HG03108 (cell line): ENCODE measurements around the gene TKTL1.
"Not testable (repeated sequence)": the region's sequence is repeated elsewhere in the genome, so short reads cannot be mapped to it uniquely, and the experiment has no call there.

Experiments used
- ATAC-seq: cut with Tn5 transposase; IDR thresholded peaks from one replicate; pipeline ENCODE4 v1.9.1; 2021; ENCODE audit warnings: moderate library complexity; ENCODE audit not compliant: unreplicated experiment

The TKTL1 gene, protein sequence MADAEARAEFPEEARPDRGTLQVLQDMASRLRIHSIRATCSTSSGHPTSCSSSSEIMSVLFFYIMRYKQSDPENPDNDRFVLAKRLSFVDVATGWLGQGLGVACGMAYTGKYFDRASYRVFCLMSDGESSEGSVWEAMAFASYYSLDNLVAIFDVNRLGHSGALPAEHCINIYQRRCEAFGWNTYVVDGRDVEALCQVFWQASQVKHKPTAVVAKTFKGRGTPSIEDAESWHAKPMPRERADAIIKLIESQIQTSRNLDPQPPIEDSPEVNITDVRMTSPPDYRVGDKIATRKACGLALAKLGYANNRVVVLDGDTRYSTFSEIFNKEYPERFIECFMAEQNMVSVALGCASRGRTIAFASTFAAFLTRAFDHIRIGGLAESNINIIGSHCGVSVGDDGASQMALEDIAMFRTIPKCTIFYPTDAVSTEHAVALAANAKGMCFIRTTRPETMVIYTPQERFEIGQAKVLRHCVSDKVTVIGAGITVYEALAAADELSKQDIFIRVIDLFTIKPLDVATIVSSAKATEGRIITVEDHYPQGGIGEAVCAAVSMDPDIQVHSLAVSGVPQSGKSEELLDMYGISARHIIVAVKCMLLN

DNA sequence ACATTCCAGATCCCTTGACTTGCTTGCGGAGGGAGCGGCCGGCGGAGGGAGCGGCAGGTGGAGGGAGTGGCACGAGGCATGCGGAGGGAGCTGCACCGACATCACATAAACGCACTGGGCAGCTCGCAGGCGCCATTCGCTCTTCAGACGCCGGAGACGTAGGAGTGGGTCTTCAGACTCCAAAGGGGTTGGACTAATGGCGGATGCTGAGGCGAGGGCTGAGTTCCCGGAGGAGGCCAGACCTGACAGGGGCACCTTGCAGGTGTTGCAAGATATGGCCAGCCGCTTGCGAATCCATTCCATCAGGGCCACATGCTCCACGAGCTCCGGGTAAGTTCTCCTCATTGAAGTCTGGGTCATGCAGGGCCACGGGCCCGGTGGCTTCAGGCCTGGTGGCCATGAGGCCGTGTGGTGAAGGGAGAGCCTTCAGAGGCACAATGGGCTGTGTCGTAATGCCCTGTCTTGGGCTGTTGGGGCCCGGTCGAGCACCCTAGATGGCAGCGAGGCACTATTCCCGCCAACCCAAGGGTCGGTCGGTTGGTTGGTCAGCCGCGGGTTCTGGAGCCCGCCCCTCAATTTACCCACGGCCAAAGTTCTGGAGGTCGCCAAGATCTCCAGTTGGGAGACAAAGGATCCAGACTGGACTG lies at the start of gene TKTL1:
TSS of gene TKTL1 (plus strand) at position 132 of the 647 bp plus-strand sequence. CDS start at position 197, 65 bp downstream.
- no peak for ATAC-seq

DNA sequence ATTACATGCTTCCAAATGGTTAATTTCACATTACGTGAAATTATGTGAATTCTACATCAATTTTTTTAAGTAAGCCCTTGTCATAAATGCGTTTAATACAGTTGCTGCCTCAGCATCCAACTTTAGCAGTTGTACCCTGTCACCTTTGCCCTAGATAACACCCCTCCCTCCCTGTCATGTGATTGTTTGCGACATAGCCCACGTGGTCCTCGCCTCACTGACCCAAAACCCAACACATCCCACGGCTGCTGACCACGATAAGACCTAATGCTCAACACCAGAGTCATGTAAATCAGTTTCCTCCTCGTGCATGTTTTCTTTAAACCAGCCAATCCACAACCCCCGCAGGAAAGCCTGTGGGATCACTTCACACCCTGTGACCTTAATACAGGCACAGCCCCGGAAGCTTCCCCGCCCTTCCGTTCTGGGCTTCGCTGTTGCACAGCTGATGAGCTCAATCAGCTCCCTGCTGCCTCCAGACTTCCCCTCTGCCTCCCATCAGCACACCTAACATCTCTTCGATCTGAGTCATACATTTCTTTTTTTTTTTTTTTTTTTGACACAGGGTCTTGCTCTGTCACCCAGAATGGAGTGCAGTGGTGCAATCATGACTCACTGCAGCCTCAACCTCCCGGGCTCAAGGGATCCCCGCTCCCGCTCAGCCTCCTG lies 48.1 kb upstream of the TKTL1 start:
- peak; percentile 66 for ATAC-seq

DNA sequence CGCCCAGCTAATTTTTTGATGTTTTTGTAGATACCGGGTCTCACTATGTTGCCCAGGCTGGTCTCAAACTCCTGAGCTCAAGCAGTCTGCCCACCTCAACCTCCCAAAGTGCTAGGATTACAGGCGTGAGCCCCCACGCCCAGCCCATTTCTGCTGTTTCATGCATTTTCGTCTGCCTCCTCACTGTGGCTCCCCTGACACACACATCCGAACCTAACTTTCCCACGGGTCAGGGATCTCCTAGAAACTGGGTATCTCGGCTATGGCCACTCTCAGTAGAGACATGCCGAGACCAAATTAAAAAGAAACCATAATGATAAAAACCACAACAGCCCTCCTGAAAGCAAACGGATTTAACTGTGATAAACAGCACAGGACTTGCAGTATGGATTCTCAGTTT lies 47.5 kb upstream of the TKTL1 start:
- not testable (repeated sequence) for ATAC-seq

DNA sequence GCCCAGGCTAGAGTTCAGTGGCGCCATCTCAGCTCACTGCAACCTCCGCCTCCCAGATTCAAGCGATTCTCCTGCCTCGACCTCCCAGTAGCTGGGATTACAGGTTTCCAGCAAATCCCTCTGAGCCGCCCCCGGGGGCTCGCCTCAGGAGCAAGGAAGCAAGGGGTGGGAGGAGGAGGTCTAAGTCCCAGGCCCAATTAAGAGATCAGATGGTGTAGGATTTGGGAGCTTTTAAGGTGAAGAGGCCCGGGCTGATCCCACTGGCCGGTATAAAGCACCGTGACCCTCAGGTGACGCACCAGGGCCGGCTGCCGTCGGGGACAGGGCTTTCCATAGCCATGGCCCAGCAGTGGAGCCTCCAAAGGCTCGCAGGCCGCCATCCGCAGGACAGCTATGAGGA lies 38.3 kb upstream of the TKTL1 start, which contains the start of gene OPN1MW3:
TSS of gene OPN1MW3 (plus strand) at position 301 of the 400 bp plus-strand sequence. CDS start at position 339, 38 bp downstream.
- ATAC-seq, result not testable (repeated sequence)

DNA sequence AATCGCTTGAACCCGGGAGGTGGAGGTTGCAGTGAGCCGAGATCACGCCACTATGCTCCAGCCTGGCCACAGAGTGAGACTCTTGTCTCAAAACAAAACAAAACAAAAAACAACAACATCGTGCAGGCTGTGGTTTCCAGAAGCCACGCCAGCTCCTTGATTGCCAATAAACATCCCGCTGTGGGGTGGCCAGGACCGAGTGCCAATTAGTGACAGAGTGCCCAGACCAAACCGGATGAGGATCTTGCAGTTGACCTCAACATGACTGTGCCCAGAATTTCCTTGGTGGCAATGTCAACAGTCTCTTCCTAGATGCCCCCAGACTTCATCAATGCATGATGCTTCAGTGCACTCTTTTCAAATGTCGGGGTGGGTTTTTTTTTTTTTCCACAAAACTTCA lies 36.9 kb upstream of the TKTL1 start:
- not testable (repeated sequence) for ATAC-seq

DNA sequence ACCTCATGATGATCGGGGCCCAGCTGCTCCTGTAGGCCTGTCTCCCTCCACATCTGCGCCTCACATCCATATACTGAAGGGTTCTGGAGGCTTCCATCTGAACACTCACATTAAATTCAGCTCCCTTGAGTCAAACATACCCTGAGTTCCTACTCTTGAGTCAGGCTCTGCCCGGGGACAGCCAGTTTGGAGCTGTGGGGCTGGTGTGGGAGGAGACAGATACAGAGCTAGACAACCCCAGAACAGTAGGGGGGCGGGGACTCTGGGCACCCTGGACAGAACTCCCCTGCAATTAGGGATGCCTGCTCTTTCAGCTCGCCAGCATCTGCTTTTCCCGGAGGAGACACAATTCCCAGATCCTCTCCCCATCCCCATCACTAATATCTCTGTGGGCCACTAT lies 32.5 kb upstream of the TKTL1 start:
- ATAC-seq, result not testable (repeated sequence)

DNA sequence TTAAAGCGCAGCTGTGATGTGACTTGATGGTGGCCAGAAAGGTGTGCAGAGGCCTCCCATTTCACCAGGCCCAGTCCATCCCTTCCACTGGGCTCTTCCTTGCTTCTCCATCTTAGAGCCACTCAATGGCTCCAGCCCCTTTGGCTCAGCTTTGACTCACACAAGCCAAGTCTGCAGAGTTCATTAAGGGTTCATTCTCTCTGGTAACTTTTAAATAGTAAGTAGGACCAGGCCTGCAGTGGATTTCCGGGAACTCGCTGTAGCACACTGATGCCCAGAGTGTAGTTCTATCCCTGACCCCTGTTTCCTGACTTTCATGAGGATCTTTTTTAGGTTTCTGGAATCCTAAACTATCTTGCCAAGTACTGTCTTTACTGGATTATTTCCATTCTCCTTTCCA lies 26.4 kb upstream of the TKTL1 start:
- not testable (repeated sequence) for ATAC-seq

DNA sequence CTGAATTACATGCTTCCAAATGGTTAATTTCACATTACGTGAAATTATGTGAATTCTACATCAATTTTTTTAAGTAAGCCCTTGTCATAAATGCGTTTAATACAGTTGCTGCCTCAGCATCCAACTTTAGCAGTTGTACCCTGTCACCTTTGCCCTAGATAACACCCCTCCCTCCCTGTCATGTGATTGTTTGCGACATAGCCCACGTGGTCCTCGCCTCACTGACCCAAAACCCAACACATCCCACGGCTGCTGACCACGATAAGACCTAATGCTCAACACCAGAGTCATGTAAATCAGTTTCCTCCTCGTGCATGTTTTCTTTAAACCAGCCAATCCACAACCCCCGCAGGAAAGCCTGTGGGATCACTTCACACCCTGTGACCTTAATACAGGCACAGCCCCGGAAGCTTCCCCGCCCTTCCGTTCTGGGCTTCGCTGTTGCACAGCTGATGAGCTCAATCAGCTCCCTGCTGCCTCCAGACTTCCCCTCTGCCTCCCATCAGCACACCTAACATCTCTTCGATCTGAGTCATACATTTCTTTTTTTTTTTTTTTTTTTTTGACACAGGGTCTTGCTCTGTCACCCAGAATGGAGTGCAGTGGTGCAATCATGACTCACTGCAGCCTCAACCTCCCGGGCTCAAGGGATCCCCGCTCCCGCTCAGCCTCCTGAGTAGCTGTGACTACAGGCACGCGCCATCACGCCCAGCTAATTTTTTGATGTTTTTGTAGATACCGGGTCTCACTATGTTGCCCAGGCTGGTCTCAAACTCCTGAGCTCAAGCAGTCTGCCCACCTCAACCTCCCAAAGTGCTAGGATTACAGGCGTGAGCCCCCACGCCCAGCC lies 10.9 kb upstream of the TKTL1 start:
- ATAC-seq, result peak; percentile 66

DNA sequence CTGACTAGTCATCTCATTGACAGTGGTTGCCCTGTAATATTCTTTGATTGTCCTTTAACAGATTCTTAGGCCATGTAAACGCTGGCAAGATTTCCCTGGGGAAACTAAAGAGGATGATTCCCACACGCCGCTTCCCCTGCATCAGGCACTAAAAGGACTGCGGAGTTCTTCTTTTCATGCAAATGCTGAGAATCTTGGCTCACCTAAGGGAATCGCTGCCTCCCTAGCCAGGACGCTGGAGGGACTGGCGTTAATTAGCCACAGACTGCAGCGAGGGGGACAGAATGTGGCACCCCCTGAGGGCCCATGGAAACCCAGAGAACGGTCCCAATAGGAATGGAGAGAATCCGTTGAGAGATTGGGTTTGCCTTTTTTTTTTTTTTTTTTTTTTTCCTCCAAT lies 9.2 kb upstream of the TKTL1 start:
- not testable (repeated sequence) for ATAC-seq

DNA sequence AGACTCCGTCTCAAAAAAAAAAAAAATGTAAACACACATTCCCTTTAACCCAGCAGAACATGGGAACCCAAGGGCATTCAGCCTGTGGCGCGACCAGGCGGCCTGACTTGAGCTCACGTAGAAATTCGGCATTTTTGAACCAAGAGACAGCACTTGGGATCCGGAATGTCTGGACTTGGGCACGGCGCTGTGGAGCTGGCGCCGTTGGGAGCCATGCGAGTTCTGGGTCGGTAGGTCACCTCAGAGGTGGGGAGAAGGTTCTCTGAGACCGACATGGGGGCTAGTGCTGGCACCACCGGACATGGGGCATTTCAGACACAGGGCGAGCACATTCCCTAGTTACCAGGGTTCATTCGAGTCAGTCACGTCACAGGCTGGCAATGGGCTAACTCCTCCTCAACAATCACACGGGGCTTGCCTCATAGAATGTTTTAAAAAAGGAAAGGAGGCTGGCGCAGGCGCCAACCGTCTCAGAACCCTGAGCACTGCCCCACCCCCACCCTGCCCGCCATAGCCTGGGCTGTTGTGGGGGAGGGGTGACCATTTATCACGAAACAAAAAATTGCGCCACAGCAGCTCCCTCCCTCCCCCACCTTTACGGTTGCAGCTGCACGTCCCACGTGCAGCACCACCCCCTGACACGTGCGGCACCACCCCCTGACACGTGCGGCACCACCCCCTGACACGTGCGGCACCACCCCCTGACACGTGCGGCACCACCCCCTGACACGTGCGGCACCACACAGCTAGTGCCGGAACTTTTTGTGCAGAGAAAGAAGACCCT lies 612 bp upstream of the TKTL1 start, which contains the start of gene TEX28:
TSS of gene TEX28 (minus strand) at position 334 of the 784 bp plus-strand sequence. CDS start 3,007 bp downstream, outside the sequence.
- ATAC-seq, result no peak

DNA sequence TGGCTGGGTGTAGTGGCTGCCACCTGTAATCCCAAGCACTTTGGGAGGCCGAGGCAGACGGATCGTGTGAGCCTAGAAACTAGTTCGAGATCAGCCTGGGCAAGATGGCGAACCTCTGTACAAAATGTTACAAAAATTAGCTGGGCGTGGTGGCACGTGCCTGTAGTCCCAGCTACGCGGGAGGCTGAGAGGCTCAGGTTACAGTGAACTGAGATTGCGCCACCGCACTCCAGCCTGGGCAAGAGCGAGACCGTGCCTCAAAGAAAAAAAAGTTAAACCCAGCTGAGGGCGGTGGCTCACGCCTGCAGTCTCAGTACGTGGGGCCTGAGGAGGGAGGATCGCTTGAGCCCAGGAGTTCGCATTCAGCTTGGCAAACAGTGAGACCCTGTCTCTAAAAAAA lies 1.1 kb downstream of the TKTL1 start:
- ATAC-seq, result no peak

DNA sequence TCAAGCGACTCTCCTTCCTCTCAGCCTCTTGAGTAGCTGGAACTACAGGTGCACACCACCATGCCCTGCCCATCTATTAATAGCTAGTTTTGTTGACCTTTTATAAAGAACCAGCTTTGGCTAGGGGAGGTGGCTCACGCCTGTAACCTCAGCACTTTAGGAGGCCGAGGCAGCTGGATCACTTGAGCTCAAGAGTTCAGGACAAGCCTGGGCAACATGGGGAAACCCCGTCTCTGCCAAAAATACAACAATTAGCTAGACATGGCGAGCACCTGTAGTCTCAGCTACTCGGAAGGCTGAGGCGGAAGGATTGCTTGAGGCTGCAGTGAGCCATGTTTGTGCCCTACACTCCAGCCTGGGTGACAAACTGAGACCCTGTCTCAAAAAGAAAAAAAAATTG lies 2.7 kb downstream of the TKTL1 start:
- no peak for ATAC-seq

DNA sequence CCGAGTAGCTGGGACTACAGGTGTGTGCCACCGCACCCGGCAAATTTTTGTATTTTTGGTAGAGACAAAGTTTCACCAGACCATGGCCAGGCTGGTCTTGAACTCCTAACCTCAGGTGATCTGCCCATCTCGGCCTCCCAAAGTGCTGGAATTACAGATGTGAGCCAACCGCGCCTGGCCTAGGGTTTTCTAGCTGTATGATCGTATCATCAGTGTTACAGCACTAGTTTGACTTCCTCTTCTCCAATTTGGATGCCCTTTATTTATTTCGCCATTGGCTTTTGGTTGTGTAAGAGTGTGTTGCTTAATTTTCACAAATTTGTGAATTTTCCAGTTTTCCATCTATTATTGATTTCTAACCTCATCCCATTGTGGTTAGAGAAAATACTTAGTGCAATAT lies 5.2 kb downstream of the TKTL1 start:
- ATAC-seq, result no peak

DNA sequence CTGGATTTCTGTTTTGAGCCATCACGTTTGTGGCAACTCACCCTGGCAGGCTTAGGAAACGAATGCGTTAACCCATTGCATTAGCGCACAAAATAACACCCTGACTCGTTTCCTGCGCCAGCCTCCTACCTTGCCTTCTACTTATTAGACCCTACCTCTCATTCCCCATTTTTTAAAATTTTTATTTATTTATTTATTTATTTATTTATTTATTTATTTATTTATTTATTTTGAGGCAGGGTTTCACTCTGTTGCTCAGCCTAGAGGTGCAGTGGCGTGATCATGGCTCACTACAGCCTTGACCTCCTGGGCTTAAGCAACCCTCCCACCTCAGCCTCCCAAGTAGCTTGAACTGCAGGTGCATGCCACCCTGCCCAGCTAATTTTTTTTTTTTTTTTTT lies 7.4 kb downstream of the TKTL1 start:
- not testable (repeated sequence) for ATAC-seq

DNA sequence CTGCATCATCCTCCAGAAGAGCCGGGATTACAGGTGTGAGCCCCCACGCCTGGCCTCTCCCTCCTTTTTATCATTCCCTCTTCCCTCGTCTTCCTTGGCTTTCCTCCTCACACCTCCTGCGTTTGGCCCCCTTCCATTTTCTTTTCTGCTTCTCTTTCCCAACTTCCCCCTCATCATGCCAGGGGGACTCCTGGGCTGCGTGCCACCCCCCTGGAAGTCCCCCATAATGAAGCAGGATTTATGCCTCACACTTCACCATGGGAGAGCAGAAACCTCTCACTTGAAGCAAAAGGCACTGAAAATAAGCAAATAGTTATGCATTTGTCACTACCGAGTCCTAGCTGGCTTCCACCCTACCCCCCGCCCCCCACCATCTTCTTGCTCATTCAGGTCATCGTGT lies 7.9 kb downstream of the TKTL1 start:
- no peak for ATAC-seq

DNA sequence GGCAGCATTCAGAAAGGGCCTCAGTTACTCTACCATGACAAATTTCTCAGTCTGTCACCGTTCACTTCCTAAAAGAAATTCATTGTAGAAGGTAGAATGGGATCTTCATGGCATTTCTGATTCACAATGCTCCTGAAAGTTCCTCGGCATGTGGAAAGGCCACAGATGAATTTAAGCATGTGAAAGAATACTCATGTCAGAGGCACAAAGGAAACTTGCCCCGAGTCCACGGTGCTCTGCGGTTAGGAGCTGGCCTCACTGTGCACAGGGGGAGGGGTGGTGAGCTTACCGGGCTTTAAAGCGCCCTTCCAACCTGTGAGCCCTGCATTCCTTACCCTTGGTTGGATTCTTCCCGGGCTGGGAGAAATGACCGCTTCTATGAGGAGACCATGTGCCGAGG lies 9.3 kb downstream of the TKTL1 start:
- ATAC-seq, result no peak

DNA sequence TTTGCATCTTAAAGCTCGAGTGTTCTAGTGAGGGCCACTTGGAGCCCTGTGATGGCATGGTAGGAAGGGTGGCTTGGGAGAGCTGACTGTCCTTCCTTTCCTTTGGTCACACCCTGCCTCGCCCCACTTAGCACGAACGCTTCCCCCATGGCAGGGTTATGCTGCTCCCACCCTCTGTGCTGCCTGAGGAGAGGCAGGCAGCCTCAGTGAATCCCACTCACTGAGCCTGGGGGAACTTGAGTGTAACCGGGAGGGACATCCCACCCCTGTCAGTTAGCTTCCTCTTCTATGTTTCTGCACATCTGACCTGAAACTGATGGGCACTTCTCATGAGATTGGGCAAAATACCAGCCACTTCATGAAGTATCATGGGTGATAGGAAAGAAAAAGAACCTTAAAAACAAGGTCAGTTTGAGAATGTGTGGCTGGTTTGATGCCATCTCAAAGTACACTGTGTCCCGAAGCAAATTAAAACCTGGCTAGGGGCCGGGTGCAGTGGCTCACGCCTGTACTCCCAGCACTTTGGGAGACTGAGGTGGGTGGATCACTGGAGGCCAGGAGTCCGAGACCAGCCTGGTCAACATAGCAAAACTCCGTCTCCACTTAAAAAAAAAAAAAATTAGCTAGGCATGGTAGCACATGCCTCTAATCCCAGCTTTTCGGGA lies 10.1 kb downstream of the TKTL1 start:
- ATAC-seq, result no peak

DNA sequence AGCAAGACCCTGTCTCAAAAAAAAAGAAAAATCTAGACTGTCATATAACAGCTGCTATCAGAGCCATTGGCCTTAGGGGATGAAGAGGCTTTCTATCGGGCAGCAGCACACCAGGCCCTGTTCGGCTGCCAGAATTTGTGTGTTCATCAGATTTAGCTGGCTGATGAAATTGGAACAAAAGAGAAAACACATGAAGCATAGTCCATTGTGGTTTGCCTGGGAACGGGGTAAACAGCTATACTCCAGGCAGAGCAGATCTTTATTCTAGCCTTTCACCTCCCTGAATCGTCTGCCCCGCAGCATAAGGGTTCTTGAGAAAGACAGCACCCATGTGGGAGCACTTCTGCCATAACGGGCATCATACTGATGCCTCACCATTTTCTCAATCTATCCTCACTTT lies 11.6 kb downstream of the TKTL1 start:
- ATAC-seq, result no peak
